ENCODE results near the gene ABCA4.

ABCA4 gene

DNA sequence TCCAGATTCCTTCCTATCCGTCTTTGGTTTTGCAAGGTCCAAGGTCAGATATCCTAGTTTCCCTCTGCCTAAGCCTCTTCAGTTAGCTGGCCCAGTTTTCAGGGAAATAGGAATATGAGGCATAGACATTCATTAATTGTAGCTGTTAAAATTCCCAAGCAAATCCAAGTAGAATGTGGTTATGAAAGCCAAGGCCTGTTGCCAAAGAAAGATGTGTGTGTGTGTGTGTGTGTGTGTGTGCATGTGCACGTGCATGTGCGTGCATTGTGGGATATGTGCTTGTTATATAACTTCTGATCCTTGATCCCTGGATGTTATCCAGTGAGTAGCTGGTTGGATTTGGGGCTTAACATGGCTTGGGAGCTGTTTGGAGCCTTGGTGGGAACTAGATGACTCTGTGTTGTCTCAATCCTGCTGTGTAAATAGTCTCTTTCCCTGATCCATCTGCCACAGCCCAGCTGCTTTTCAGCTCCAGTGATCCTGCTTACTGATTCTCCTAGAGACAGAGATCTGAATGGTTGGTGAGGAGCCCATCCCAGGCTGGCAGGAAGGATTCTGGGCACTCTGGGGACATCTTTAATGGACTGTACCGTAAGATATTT is 141.1 kb downstream of the ABCA4 start:
- no peak for TF ChIP-seq YY1 (IDR thresholded peaks at IDR 0.05; ENCODE audit: low read depth)
- no peak for TF ChIP-seq EGR1 (IDR thresholded peaks at IDR 0.05)

DNA sequence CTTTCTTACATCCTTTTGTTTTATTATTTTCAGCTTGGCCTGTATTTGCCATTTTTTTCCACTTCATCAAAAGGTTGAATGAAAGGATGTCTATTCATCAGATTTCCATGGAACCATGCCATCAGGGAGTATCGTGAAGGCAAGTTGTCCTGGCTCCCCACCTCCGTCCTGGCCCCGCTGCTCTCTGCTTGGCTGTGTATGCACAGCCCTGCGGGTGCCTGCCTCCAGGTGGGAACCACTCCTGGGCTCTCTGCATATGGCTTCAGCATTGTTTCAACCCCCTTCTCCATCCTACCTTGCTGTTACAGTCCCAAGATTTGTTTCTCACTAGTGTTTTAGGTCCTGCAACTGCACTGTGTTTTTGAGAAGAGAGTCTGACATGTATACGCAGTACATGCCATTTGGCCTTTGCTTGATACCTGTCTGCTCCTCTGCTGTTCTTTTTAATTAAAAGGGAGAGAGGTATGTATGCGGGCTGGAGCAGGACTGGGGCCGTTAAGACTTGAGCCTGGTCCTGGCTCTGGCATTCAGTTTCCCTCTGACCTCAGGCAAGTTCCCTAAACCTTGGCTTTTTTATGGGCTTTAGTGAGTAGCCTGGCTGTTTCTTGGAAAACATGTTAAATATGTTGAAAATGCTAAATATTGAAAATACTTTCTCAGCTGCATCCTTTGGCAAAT is 141.8 kb downstream of the ABCA4 start:
- TF ChIP-seq YY1 (IDR thresholded peaks at IDR 0.05; ENCODE audit: low read depth) (no peak), ZBTB7A (IDR thresholded peaks at IDR 0.05; ENCODE audit: low read depth) (no peak), NFIC (IDR thresholded peaks at IDR 0.05) (no peak), TEAD4 (IDR thresholded peaks at IDR 0.05) (no peak), TCF12 (IDR thresholded peaks at IDR 0.05; ENCODE audit: low read depth) (no peak), CEBPB (IDR thresholded peaks at IDR 0.05) (no peak)

DNA sequence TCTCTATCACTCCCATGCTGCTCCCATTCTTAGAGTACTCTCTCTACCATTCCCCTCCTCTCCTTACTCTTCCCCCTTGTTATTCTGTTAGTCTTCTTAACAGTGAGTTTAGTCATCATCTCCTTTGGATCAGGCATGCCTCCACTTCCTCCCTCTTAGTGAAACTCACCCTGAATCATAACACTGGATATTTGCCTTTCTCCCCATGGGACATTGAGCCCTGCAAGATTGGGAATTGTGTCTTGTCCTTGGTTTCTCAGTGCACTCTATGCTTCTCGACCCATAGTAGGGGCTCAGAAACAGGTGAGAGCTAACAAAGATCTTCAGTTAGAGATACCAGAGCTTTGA is 143.4 kb downstream of the ABCA4 start:
- TF ChIP-seq YY1 (IDR thresholded peaks at IDR 0.05; ENCODE audit: low read depth) (no peak), RAD21 (IDR thresholded peaks at IDR 0.05; ENCODE audit: low read depth) (no peak), NFIC (IDR thresholded peaks at IDR 0.05) (no peak), CREB1 (IDR thresholded peaks at IDR 0.05; ENCODE audit: low read depth) (no peak), FOXM1 (IDR thresholded peaks at IDR 0.05; ENCODE audit: borderline replicate concordance, low read depth) (no peak), TEAD4 (IDR thresholded peaks at IDR 0.05) (no peak), EP300 (IDR thresholded peaks at IDR 0.05; ENCODE audit: borderline replicate concordance) (no peak)
- TF ChIP-seq, protein P1, sequence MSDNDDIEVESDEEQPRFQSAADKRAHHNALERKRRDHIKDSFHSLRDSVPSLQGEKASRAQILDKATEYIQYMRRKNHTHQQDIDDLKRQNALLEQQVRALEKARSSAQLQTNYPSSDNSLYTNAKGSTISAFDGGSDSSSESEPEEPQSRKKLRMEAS (IDR thresholded peaks at IDR 0.05), result no peak
- TF ChIP-seq, protein P2, sequence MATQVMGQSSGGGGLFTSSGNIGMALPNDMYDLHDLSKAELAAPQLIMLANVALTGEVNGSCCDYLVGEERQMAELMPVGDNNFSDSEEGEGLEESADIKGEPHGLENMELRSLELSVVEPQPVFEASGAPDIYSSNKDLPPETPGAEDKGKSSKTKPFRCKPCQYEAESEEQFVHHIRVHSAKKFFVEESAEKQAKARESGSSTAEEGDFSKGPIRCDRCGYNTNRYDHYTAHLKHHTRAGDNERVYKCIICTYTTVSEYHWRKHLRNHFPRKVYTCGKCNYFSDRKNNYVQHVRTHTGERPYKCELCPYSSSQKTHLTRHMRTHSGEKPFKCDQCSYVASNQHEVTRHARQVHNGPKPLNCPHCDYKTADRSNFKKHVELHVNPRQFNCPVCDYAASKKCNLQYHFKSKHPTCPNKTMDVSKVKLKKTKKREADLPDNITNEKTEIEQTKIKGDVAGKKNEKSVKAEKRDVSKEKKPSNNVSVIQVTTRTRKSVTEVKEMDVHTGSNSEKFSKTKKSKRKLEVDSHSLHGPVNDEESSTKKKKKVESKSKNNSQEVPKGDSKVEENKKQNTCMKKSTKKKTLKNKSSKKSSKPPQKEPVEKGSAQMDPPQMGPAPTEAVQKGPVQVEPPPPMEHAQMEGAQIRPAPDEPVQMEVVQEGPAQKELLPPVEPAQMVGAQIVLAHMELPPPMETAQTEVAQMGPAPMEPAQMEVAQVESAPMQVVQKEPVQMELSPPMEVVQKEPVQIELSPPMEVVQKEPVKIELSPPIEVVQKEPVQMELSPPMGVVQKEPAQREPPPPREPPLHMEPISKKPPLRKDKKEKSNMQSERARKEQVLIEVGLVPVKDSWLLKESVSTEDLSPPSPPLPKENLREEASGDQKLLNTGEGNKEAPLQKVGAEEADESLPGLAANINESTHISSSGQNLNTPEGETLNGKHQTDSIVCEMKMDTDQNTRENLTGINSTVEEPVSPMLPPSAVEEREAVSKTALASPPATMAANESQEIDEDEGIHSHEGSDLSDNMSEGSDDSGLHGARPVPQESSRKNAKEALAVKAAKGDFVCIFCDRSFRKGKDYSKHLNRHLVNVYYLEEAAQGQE (IDR thresholded peaks at IDR 0.05; ENCODE audit: low read depth), result no peak
- TF ChIP-seq, protein P3, sequence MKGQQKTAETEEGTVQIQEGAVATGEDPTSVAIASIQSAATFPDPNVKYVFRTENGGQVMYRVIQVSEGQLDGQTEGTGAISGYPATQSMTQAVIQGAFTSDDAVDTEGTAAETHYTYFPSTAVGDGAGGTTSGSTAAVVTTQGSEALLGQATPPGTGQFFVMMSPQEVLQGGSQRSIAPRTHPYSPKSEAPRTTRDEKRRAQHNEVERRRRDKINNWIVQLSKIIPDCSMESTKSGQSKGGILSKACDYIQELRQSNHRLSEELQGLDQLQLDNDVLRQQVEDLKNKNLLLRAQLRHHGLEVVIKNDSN (IDR thresholded peaks at IDR 0.05), result no peak

DNA sequence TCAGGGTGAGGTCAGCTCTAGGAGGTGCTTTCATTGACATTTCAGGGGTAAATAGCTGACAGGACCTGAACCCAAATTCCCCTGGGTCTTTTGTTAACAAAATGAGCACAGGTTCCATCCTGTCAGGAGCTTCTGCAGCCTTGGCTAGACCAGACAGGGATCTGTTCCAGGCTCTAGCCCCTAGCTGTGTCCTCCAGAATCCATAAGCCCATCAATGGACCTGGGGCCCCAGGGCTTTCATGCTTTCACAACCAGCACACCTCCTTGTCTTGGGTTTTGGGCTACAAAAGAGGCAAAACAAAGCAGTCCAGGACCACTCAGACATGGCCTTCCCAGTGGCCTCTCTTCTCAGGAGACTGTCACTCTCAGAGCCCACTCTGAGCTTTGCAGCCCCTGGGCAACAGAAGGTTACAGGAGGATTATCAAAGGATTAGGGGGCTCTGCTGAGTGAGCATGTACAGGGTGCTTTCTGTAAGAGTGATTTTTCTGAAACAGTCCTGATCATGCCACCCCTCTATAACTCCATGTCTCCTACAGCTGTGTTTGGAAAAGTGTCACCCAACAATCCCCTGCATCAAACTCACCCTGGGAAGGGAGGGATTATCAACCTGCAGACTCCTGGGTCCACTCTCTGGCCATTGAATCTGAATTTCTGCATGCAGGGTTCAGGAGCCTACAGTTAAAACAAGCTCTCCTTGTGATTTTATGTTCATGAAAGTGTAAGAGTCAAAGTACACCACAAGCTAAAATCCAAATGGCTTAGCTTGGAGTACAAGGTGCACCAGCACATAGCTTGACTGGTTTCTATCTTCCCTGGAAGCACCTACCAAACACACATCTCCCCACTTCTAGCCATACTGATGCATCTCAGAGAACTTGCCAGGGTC is 144.0 kb downstream of the ABCA4 start:
- no peak for TF ChIP-seq ZBTB7A (IDR thresholded peaks at IDR 0.05; ENCODE audit: low read depth)
- TF ChIP-seq TEAD4 (IDR thresholded peaks at IDR 0.05), result no peak
- TF ChIP-seq NFIC (IDR thresholded peaks at IDR 0.05), result no peak
- no peak for TF ChIP-seq EP300 (IDR thresholded peaks at IDR 0.05; ENCODE audit: borderline replicate concordance)
- no peak for TF ChIP-seq FOXM1 (IDR thresholded peaks at IDR 0.05; ENCODE audit: borderline replicate concordance, low read depth)
- TF ChIP-seq TAF1 (IDR thresholded peaks at IDR 0.05; ENCODE audit: low read depth), result no peak
- TF ChIP-seq, protein P1 (IDR thresholded peaks at IDR 0.05), result no peak
- no peak for TF ChIP-seq CREB1 (IDR thresholded peaks at IDR 0.05; ENCODE audit: low read depth)
- no peak for TF ChIP-seq YY1 (IDR thresholded peaks at IDR 0.05; ENCODE audit: low read depth)
- no peak for TF ChIP-seq CEBPB (IDR thresholded peaks at IDR 0.05)
- TF ChIP-seq, protein P3 (IDR thresholded peaks at IDR 0.05), result no peak

DNA sequence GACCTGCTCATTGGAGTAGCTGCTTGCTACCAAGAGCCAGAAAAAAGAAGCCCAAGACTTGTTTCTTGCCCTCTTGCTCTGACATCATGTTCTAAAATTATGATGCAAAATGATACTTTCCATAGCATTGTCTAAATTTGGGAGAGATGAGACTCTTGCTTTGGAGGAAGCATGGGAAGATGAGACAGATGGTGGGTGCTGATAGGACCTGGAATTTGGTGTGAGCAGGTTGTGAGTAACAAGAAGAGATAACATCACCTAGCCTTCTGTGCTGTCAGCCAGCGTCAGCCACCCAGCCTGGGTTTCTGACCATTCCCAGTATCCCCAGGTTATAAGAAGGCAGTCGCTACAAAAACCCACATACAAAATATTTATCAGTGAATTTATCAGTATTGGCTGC is 144.7 kb downstream of the ABCA4 start:
- TF ChIP-seq, protein P2 (IDR thresholded peaks at IDR 0.05; ENCODE audit: low read depth), result no peak
- TF ChIP-seq ZBTB7A (IDR thresholded peaks at IDR 0.05; ENCODE audit: low read depth), result no peak

DNA sequence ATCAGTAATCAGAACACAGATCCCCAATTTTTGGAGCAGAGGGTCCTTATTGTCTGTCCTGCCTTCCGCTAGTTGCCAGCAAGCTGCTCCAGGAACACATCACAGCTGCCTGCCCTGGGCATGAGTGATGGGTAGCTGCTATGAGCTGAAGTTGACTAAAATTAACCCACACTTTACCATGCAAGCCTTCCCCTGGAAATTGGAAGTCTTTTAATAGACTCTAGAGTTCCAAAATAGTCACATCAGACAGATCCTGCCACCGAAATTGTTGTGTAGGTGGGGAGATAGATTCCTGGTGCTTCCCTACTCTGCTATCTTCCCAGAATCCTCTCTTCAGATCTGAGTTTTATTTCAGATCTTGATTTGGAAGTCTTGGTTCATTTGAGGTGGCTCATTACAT is 148.6 kb downstream of the ABCA4 start:
- TF ChIP-seq EGR1 (IDR thresholded peaks at IDR 0.05) (no peak), NFIC (IDR thresholded peaks at IDR 0.05) (no peak), FOXM1 (IDR thresholded peaks at IDR 0.05; ENCODE audit: borderline replicate concordance, low read depth) (no peak), TEAD4 (IDR thresholded peaks at IDR 0.05) (no peak), CREB1 (IDR thresholded peaks at IDR 0.05; ENCODE audit: low read depth) (no peak), ZBTB7A (IDR thresholded peaks at IDR 0.05; ENCODE audit: low read depth) (no peak), TAF1 (IDR thresholded peaks at IDR 0.05; ENCODE audit: low read depth) (no peak), TCF12 (IDR thresholded peaks at IDR 0.05; ENCODE audit: low read depth) (no peak), EP300 (IDR thresholded peaks at IDR 0.05; ENCODE audit: borderline replicate concordance) (no peak), CEBPB (IDR thresholded peaks at IDR 0.05) (no peak), YY1 (IDR thresholded peaks at IDR 0.05; ENCODE audit: low read depth) (no peak)
- TF ChIP-seq, protein P2 (IDR thresholded peaks at IDR 0.05; ENCODE audit: low read depth), result no peak
- TF ChIP-seq, protein P3 (IDR thresholded peaks at IDR 0.05), result no peak
- TF ChIP-seq, protein P1 (IDR thresholded peaks at IDR 0.05), result no peak
